HG02610 (cell line): ENCODE results near the gene SERP2.
"Not testable (repeated sequence)": the region's sequence is repeated elsewhere in the genome, so short reads cannot be mapped to it uniquely, and the experiment has no call there.

Experiments
- ATAC-seq: cut with Tn5 transposase; IDR thresholded peaks from one replicate; pipeline ENCODE4 v1.9.1; 2021; ENCODE audit warnings: mild to moderate bottlenecking, moderate library complexity; ENCODE audit not compliant: unreplicated experiment

Gene SERP2

DNA sequence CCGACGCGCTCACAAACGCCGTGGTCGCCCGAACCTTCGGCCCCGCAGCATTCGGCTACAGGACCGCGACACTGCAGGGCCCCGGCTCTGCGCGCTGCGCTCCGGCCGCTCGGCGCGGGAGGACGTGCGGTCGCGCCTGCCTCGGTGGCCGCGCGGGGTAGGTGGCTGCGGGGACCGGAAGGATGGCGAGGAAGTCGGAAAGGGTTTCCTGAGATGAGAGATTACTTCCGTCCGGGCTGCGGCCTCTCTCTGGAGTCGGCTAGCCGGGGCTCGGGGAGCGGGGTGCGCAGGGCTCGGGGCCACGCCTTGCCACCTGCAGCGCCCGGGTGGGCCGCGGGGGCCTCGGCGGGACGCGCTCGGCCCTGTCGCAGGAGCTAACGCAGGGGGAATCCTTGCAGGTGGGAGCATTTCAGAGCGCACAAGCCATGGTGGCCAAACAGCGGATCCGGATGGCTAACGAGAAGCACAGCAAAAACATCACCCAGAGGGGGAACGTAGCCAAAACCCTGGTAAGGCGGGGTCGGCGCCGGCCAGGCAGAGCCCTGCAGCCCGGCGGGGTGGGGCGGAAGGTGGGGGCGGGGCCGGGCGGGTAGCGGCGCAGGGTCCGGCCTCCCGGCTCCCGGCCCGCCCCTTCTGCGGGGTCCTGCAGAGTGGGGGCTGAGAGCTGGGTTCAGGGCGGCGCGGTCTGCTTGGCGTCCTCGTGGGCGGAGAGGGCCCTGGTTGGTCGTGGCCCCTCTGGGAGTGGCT lies at the start of gene SERP2:
Gene SERP2, plus strand, starts transcription at position 224 of the 747 bp plus-strand sequence. Its CDS starts 202 bp downstream, at position 426.
- ATAC-seq: no peak

DNA sequence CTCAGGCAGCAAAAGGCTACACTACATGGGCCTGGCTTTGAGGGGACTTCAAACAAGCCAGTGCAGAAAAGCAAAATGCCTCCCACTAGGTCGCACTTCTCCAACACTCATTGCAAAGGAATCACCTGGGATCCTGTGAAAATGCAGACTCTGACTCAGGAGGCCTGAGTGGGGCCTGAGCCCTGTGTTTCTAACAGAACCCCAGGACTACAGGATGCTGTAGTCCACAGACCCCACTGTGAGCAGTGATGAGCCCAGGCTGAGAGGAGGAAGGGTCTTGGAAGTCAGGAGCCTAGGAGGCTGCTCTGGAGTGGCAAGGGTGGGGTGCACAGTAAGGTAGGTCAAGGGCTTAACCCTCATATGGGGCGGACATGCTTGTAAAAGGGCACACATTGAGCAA lies 46.7 kb upstream of the SERP2 start:
- ATAC-seq: no peak

DNA sequence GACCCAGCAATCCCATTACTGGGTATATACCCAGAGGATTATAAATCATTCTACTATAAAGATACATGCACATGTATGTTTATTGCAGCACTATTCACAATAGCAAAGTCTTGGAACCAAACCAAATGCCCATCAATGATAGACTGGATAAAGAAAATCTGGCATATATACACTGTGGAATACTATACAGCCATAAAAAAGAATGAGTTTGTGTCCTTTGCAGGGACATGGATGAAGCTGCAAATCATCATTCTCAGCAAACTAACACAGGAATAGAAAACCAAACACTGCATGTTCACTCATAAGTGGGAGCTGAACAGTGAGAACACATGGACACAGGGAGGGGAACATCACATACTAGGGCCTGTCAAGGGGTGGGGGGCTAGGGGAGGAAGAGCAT lies 44.6 kb upstream of the SERP2 start:
- ATAC-seq: not testable (repeated sequence)

DNA sequence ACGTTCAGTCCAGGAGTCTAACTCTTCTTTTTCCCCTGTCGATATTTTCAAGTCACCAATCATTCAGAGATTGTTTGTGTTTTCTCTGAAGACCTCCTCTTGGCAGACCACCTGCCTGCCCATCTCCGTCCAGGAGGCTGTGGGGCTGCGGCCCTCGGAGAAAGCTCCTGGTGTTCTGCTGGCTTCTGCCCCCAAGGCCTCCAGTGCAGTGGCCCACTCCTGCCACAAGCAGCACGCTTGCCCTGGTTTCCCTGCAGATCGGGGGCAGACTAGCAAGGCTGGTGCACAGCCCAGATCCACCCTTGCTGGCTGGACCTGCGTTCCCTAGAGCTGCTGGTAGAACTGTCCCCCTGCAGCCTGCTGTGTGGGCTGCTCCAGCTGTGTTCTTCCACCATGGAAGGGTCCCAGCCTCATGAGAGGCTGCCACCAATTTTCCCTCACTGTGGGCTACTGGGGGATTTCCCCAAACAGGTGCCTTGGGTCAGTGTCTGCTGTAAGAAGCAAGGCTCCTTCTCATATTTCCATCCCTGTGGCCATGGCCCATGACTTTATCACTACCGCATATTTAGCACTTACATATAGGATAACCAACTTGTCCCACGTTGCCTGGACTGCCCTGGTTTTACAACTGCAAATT lies 43.6 kb upstream of the SERP2 start:
- ATAC-seq: no peak

DNA sequence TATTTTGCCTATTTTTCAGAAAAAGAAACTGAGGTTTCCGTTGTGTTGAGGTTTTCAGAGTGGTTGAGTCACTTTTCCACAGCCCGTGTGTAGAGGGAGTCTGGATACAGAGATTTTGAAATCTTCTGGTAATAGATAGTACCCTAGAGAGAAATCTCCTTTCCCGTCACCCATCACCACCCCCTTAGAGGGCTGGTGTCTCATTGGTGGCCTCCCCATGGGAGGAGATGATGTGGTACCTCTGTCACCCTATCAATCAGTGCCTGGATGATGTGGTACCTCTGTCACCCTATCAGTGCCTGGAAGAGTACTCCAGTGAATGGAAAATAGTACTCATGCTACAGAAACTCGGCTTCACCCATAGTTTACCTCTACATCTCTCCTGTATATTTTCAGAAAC lies 42.2 kb upstream of the SERP2 start:
- ATAC-seq: no peak

DNA sequence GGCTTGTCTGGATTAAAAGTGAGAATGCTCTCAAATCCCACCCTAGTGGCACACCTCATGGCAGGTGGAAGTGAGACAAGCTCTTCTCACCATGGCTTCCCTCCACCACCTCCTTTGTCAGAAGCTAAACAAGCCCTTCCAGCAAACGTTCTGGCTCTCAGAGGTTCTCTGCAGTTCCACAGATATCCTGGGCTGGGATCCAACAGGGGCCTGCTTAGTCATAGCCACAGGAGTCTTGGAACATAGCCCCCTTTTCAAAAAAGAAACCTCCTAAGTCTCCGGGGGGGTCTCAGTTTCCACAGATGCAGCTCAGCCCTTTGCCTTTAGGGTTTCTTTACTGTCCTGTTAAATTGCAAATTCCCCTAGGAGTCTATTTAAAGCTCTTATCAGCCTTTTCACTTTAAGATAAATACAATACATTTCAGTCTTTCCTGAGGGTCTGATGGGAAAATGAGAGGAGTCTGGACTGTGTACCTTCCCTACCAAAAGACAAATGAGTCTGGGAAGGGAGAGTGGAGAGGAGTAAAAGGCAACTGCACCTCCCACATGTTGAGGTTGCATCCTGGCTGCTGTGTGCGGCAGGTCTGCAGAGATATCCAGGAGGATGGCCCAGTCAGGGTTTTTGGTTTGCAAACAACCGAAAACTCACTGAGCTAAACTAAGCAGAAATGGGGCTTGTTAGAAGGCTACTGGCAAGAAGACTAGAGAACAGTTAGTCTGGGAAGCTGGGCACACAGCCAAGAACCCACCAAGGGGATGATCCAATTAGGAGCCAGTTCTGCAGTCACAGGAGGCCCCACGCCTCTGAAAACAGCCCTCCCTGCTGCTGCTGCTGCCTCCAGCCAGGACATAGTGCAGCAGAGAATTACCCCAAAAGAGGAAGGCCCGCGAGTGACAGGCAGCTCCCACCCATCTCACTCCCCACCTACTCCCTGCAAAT lies 41.4 kb upstream of the SERP2 start:
- no peak for ATAC-seq

DNA sequence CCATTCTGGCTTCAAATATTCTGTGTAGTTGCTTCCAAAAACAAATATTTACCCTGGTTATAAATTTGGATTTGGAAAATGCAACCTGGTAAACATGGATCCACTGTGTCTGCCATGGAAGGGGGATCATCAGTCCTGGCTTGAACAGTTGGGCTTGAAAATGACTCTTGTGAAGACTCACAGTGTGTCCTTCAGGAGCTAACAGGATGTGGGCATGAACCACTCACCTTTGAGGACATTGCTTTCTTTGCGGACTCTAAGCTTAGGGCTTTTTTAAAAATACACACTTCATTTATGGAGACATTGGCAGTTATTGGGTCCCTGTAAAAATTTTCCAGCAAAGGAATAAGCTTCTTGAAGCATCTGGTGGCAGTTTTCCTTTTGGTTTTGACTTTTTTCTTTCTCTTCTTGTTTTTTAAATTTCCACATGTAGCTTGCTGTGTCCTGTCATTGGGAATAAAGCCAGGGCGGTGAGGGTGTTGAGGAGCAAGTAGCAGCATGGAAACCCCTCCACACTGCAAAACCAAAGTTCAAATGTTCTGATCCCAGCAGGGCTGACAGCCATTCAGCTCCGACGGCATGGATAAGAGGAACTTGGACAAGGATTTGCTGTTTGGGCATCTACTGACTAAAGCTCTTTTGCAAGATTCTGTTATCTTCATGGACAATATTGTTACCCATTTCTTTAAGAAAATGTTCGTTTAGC lies 39.5 kb upstream of the SERP2 start:
- no peak for ATAC-seq

DNA sequence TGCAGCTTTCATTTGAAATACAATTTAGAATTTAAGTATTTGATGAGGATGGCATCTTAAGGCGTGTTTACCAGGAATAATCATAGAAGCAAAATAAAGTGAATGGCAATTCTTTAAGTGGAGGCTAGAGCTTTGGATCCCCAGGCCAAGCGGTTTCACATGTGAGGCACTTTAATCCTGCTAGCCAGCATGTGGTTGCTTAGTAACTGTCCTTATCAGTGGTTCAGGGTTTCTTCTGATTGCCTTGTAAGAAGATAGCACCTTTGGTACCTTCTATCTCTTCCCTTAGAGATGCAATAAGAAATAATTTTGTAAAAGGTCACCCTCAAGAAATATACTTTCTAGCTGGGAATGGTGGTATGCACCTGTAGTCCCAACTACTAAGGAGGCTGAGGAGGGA lies 38.9 kb upstream of the SERP2 start:
- no peak for ATAC-seq

DNA sequence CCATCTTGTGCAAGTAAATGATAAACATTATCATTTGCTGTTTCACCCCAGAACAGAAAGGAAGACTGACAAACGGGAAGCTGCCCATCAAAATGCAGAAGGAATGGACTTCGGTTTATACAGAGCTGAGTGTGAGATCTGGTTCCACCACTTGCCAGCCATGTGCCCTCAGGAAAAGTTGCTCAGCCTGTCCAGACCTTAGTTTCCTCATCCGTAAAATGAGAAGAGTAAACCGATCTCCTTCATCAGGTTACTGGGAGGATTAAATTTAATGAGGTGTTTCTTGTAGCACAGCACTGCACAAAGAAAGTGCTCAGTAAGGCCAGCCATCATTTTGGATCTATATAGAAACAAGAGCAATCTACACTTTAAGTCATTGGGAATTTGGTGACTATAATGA lies 36.7 kb upstream of the SERP2 start:
- ATAC-seq: no peak

DNA sequence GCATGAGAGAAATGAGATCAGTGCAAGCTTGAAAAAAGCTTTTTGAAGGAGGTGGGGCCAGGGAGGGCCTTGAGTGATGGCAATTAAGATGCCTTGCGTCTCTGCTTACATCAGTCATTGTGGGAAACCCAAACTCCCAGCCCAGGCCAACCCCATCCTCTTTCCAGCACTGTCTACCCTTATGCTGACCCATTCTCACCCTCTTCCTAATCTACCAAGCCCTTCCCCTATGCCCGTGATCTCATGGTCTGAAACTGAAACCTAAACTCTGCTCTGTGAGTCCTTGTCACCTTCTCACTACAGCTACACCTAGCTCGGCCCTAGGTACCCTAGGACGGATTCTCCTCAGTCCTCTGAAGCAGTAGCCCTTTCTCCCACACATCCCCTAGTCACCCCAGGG lies 36.0 kb upstream of the SERP2 start:
- ATAC-seq: no peak

DNA sequence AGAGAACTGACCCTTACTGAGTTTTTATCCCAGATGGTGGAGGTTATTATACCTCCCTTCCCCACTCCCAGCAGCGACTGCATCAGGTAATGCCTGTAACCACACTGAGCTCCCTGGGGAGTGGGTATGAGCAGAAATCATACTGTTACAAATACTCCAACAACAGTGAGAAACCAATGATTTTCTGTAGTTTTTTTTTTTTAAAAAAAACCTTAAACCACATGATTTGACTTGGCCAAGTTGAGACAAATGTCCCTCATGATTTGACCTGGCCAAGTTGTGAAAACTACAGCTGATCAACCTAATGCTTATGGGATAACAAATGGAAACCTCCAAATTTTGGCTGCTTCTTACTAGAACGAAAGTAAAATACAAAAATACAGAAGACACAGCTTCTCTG lies 33.1 kb upstream of the SERP2 start:
- no peak for ATAC-seq

DNA sequence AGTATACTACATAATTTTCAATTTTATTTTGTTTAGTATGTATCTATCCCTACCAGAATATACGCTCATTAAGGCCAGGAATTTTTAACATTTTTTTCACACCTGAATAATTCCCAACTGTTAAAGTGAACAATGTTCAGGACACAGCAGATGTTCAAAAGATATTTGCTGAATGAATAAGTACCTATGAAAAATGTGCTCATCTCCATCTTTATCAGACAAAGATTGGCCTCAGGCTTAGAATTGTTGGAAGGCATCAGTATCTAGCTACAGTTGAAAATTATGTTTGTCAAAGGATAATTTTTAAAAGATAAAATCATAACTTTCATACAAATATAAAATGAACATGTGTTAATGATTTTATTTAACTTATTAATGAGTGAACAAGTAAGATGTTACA lies 30.9 kb upstream of the SERP2 start:
- ATAC-seq: no peak

DNA sequence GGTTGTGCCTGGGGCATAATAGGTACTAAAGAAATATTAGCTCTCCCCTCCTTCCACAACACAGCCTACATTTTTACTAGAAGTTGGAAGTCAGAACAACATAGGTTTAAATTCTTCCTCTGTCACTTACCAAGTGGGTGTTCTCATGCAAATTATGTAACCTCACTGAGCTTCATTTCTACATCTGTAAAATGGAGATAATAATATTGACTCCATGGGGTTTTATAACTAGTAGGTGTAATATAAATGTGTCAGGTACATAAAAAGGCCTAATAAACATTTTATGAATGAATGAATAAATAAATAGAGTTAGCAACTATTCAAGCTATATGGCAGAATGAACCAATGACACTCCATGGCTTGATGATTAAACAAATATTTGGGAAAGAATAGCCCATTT lies 27.1 kb upstream of the SERP2 start:
- ATAC-seq: no peak

DNA sequence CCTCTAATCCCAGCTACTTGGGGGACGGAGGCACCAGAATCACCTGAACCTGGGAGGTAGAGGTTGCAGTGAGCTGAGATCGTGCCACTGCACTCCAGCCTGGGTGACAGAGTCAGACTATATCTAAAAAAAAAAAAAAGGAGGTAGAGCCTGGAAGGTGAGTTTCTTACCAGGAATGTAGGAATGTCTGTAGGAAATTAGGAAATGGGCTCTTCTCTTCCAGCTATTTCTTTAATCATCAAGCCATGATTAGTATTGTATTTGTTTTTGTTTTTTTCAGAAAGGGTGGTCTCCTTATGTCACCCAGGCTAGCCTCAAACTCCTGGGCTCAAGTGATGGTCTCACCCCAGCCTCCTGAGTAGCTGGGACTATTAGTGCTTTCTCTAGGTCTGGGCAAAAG lies 26.3 kb upstream of the SERP2 start:
- no peak for ATAC-seq

DNA sequence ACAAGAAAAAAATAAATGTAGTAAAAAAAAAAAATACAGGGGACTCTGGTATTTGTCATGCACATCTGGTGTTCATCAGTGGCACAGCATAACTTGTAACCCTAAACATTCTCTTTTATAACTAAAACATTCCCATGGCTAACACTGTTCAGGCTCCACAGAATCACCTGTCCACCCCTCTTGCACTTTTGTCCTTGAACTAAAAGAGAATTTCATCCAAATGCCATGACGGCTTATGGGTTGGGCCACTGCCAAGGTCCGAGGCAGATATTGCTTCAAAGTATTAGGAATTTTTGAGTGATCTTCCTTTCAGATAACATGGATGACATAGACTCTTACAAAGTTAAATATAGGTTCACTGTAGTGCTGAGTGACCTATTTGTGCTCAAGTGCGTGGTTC lies 25.7 kb upstream of the SERP2 start:
- ATAC-seq: no peak

DNA sequence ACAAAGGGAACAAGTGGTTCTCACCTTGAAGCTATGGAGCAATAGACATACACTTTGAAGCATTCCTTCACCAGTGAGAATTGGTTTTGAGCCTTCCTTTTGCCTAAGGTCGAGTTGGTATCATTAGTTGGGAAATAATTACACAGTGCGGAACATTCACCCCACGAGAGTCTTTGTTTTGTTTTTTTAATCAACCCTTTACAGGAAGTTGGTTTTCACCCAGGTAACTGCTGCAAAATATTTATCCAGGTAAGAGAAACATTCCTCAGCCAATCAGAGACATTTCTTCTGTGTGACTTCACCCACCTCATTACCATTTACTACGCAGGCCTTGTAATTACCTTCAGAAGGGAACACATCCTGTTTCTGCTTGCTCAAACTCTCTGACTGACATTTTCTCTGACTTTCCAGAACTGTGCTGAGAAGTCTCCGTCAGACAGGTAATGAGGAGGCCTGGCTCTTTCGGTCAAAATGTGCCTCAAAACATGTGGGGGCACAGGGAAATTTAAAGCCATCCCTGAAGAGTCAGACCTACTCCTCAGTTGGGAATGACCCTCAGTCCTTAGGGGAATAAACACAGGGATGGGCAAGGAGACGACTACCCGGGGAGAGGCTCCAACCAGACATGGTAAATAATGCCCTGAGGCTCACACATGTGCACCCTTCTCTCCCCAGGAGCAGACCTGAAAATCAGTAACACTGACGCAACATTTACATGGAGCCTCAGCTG lies 22.7 kb upstream of the SERP2 start:
- no peak for ATAC-seq

DNA sequence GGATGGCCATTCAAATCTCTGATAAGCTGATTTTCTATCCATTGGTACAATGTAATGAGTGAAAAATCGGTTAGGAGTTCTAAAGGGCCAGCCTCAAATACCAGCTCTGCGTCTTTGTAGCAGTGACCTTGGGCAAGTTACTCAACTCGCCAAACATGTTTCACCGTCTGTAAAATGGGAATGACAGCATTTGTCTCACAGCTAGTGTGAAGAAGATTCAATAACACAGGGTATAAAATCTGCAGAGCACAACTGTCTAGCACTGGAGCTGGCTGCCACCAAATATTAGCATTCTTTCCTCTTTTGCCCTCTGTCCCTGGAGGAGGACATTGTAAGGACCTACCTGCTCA lies 22.1 kb upstream of the SERP2 start:
- no peak for ATAC-seq

DNA sequence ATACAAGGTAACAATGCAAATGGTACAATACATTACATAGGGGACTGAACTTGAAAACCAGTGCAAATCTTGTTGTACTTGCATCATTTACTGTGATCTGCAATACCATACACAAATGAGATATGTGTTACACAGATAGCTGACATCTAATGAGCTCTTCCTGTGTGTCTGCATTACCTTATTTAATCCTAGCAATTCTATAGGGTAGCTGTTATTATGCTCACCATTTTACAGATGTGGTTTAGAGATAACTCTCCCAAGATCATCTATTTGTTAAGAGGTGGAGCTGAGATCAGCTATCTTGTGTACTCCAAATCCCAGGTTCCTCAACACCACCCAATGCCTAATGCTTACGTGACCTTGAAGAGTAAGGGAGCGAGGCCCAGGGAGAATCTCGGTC lies 21.4 kb upstream of the SERP2 start:
- no peak for ATAC-seq

DNA sequence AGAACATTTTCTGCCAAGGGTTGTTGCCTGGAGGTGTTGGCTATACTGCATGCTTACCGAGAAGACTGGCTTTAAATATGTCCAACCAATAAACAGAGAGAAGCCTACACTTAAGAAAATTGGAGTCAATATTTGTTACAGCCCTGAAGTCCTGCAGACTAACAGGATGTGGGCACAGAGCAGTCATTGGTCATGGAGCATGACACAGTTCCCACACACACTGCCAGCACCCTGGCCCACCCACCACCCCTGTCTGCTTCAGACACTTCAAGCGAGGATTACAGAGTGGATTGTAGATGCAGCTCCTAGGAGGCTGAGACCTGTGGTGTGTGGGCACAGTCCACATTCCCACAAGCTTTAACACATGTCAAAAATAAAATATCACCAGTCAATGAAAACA lies 21.0 kb upstream of the SERP2 start:
- no peak for ATAC-seq

DNA sequence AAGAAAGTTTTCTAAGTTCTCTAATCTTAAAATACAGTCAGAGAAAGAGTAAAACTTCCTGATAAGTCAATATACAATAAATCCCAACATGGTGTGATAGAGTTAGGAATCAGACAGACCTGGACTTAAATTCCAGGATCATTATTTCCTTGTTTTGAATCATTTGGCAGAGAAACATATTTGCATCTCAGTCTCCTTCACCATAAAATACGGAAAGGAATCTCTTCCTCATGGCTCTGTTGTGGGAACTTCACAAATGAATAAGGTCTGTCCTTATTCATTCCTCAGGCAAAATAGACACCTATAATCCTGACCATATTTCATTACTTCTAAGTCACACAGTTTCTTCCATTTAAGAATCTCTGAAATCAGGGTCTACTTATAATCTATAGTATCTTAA lies 19.3 kb upstream of the SERP2 start:
- no peak for ATAC-seq

DNA sequence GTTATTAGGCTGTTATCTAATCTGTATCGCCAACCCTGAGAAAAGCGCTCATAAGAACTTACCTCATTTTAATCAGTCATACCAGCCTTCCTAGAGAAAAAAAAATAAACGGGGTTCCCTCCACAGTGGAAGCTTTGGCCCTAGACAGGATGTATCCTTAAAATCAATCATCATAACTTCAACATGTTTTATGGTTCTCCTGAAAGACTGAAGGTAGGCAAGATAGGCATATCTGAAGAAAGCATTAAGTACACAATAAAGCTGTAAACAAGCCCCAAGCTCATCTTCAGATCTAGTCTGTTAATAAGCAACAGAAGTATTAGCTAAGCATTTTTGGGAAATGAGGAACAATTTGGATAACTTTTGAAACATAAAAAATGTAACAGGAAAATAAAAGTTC lies 18.7 kb upstream of the SERP2 start:
- ATAC-seq: no peak
